Ureter (tissue), 1 donor: ENCODE results near the gene HSPG2. TPM values are rescaled to one million over a fixed set of nuclear protein-coding genes. Genes with fewer than 3 reads are reported as not detected.

Source experiments
- DNase-seq: peaks from one replicate; pipeline ENCODE4 v3.0.0-alpha.2; 2020; ENCODE audit warnings: low spot score
- total RNA-seq: library from RNA; stranded (reverse); gene quantifications from one replicate; pipeline ENCODE4 v1.2.4, GENCODE V29; 2023
- donor health status: DM: yes; HTN: yes; CAD: no.

Gene HSPG2
- total RNA-seq, 1 donor from 2014 or later, result 298 TPM

- DNase-seq, result no peak
Measured at GRCh38 chr1:21863981-21864380, 73.1 kb downstream of the HSPG2 start.

GRCh38 chr1:21861602-21862429 lies 75.3 kb downstream of the HSPG2 start:
- DNase-seq, result no peak

- DNase-seq, result no peak
Measured at GRCh38 chr1:21860971-21861370, 76.1 kb downstream of the HSPG2 start.

GRCh38 chr1:21859669-21860179 lies 77.4 kb downstream of the HSPG2 start:
- DNase-seq, result no peak

- no peak for DNase-seq
Measured at GRCh38 chr1:21857840-21858670, 79.1 kb downstream of the HSPG2 start.

GRCh38 chr1:21857142-21857839 lies 79.8 kb downstream of the HSPG2 start:
- DNase-seq, result no peak

- no peak for DNase-seq
Measured at GRCh38 chr1:21855257-21856096, 81.6 kb downstream of the HSPG2 start.

GRCh38 chr1:21854751-21855131 lies 82.4 kb downstream of the HSPG2 start:
- no peak for DNase-seq

- DNase-seq, result no peak
Measured at GRCh38 chr1:21854090-21854750, 82.9 kb downstream of the HSPG2 start.

GRCh38 chr1:21853131-21853427 lies 84.0 kb downstream of the HSPG2 start:
- DNase-seq, result no peak

- no peak for DNase-seq
Measured at GRCh38 chr1:21852282-21853130, 84.6 kb downstream of the HSPG2 start.

GRCh38 chr1:21851430-21852250 lies 85.5 kb downstream of the HSPG2 start:
- no peak for DNase-seq

- DNase-seq, result no peak
Measured at GRCh38 chr1:21849909-21850576, 87.1 kb downstream of the HSPG2 start.

- no peak for DNase-seq
Measured at GRCh38 chr1:21848524-21849174, 88.5 kb downstream of the HSPG2 start.

GRCh38 chr1:21847223-21848205 lies 89.6 kb downstream of the HSPG2 start:
- no peak for DNase-seq
